WTC11 (cell line): ENCODE data around the gene SLC22A31.

Experiments
- AFF4 ChIP-seq: sonication (generic); formaldehyde crosslinking; IDR thresholded peaks from 2 replicates; pipeline ENCODE4 v1.8.1; 2023; ENCODE audit warnings: mild to moderate bottlenecking, missing genetic modification reagents, borderline replicate concordance
- ATF1 ChIP-seq: sonication (generic); formaldehyde crosslinking; IDR thresholded peaks from 2 replicates; pipeline ENCODE4 v1.8.1; 2023; ENCODE audit warnings: mild to moderate bottlenecking, moderate library complexity, missing genetic modification reagents
- CTCF ChIP-seq: fragments of 200-600 bp; IDR thresholded peaks from 2 replicates; pipeline ENCODE4 v1.8.0; 2022; ENCODE audit warnings: antibody characterized with exemption
- E2F5 ChIP-seq: sonication (generic); formaldehyde crosslinking; IDR thresholded peaks from 2 replicates; pipeline ENCODE4 v1.8.1; 2022; ENCODE audit warnings: mild to moderate bottlenecking, moderate library complexity, missing genetic modification reagents
- ETV6 ChIP-seq: sonication (generic); formaldehyde crosslinking; IDR thresholded peaks from 2 replicates; pipeline ENCODE4 v1.8.1; 2022; ENCODE audit warnings: mild to moderate bottlenecking, missing genetic modification reagents
- GRHL2 ChIP-seq: fragments of 250-450 bp; sonication (Bioruptor Pico); IDR thresholded peaks from 2 replicates; pipeline ENCODE4 v1.8.0; 2022; ENCODE audit warnings: mild to moderate bottlenecking, moderate library complexity; ENCODE audit not compliant: insufficient replicate concordance, severe bottlenecking
- JUN ChIP-seq: sonication (generic); formaldehyde crosslinking; IDR thresholded peaks from 2 replicates; pipeline ENCODE4 v1.8.0; 2023; ENCODE audit warnings: mild to moderate bottlenecking, missing genetic modification reagents
- MXD4 ChIP-seq: fragments of 250-450 bp; sonication (Bioruptor Pico); IDR thresholded peaks from 2 replicates; pipeline ENCODE4 v1.8.0; 2021; ENCODE audit warnings: mild to moderate bottlenecking, moderate library complexity, borderline replicate concordance
- PRRX2 ChIP-seq: fragments of 250-450 bp; sonication (Bioruptor Pico); IDR thresholded peaks from 2 replicates; pipeline ENCODE4 v1.8.0; 2021; ENCODE audit warnings: mild to moderate bottlenecking
- USF1 ChIP-seq: sonication (generic); formaldehyde crosslinking; IDR thresholded peaks from 2 replicates; pipeline ENCODE4 v1.8.0; 2022; ENCODE audit warnings: mild to moderate bottlenecking, missing genetic modification reagents

- TF ChIP-seq ETV6 (no peak), AFF4 (CRISPR knock-in tag) (no peak), CTCF (no peak), GRHL2 (no peak), JUN (no peak), USF1 (CRISPR knock-in tag) (no peak), PRRX2 (CRISPR knock-in tag) (no peak), ATF1 (CRISPR knock-in tag) (no peak), MXD4 (no peak), E2F5 (no peak)
Observed at GRCh38 chr16:89146211-89147005, 53.9 kb downstream of the SLC22A31 start.
